Ectodermal cell (in vitro differentiated cells): ENCODE data around the gene USP46.

Experiments used
- H3K27ac ChIP-seq: 2 replicates; pipeline ENCODE4 v1.7.0; 2013; ENCODE audit warnings: mild to moderate bottlenecking, low read depth, low read length; ENCODE audit not compliant: insufficient read depth, poor library complexity, severe bottlenecking
- H3K27me3 ChIP-seq: 2 replicates; pipeline ENCODE4 v1.7.0; 2013; ENCODE audit warnings: mild to moderate bottlenecking, low read length; ENCODE audit not compliant: insufficient read depth, control insufficient read depth, poor library complexity, severe bottlenecking
- H3K36me3 ChIP-seq: one replicate; pipeline ENCODE4 v1.7.0; 2013; ENCODE audit warnings: low read length; ENCODE audit not compliant: control insufficient read depth, insufficient read depth
- H3K4me1 ChIP-seq: one replicate; pipeline ENCODE4 v1.7.0; 2013; ENCODE audit warnings: low read length; ENCODE audit not compliant: control insufficient read depth, insufficient read depth
- H3K4me3 ChIP-seq: 2 replicates; pipeline ENCODE4 v1.7.0; 2013; ENCODE audit warnings: low read depth, low read length, control low read depth; ENCODE audit not compliant: insufficient read depth
- H3K9me3 ChIP-seq: 2 replicates; pipeline ENCODE4 v1.7.0; 2013; ENCODE audit warnings: mild to moderate bottlenecking, low read length, moderate library complexity; ENCODE audit not compliant: control insufficient read depth
- WGBS, 2 experiments: methylation state at CpG; one replicate each; pipeline ENCODE4 v1.1.7; 2013; ENCODE audit warnings: missing lambda C conversion rate in 2 of 2; 5-methylcytosine and 5-hydroxymethylcytosine counted together

USP46 gene

DNA sequence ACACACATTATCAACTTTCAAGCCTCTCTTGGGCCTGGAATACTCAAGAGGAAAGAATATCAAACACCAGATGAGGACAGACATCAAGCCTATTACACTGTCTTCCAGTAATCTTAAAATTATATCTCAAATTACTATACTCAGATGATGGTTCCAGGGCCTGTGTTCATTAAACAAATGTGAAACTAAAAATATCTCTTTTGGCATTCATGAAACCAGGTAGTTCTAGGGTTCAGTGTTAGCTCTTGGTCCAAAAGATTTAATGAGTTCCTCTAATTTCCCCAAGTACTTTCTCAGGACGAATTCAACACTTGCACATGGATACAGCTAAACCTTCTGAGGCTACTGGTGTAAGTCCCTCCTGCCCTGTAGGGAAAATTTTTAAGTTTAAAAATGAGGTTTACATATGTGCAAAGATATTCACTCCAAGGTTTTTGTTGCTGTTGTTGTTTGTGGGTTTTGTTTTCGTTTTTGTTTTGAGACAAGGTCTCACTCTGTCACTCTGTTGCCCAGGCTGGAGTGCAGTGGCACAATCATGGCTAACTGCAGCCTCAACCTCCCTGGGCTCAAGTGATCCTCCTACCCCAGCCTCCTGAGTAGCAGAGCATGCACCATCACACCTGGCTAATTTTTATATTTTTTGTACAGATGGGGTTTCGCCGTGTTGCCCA lies 79.4 kb downstream of the USP46 start:
- Histone ChIP-seq H3K4me3 (no peak overlapping the region), H3K27me3 (no peaks in the 10 kb centered on the region), H3K36me3 (no peaks in the 10 kb centered on the region), H3K4me1 (no peaks in the 10 kb centered on the region), H3K9me3 (no peaks in the 10 kb centered on the region), H3K27ac (no peak overlapping the region)
- WGBS, 2 experiments, result 90 to 94% methylated on average over 4 of the region's 4 CpGs

DNA sequence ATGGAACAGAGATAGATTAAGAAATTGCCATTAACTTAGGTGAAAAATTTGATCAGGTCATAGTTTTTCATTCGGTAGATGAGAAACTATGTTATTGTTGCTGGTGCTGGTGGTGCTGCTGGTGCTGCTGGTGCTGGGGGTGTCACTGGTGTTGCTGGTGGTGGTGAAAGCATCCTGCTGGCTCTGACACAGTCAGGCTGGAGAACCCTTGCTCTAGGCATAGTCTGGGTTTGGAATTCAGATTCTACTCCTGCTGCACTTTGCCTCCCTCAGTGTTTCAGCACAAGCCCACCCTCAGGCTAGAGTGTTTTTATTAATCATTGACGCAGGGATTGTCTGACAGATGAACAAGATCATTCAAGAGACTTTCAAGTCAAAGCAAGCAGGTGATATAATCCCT lies 80.2 kb downstream of the USP46 start:
- Histone ChIP-seq H3K4me3 (no peak overlapping the region), H3K27me3 (no peaks in the 10 kb centered on the region), H3K9me3 (no peaks in the 10 kb centered on the region), H3K4me1 (no peaks in the 10 kb centered on the region), H3K36me3 (no peaks in the 10 kb centered on the region), H3K27ac (no peak overlapping the region)
- 93 to 96% methylated on average over 2 of the region's 2 CpGs for WGBS, 2 experiments

DNA sequence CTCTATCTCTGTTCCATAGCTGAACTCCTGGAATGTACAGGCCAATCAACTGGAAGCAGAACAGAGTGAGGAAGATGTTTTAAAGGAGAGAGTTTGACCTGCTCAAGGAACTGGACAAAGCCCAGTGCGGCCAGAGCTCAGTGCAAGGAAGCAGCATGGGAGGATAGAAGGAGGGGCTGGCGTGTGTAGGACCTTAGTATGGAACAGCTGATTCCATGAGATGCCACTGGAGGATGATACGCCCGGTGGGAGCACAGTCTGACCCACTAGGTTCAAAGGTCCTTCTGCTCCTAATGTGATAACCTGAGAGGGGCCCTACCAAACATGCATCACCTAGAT lies 81.5 kb downstream of the USP46 start:
- H3K36me3 ChIP-seq, result no peaks in the 10 kb centered on the region
- WGBS, 2 experiments, result 96% methylated on average over 4 of the region's 4 CpGs

DNA sequence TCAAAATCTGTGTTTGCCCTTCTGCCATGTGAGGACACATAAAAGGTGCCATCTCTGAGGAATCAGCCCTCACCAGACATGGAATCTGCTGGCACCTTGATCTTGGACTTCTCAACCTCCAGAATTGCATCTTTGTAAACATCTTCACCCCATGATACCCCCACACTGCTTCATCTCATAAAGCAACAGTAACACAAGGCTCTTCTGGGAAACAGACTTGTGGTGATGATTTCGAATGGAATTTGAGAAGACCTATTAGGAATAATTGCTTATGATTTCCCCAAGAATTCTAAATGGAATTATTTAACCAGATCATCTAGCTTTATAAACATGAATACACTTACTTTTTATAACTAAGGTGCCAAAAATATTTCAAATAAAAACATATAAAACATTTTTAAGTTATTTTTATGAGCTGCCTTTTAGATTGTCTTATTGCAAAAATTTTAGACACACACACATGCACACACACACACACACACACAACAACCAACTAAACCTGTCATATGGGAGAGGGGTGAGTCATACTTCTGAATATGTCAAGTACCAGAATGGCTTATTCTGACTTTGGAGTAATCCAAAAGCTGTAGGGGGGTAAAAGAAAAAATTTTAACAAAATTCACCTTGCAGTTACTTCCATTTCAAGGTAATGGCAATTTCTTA lies 82.0 kb downstream of the USP46 start:
- no peaks in the 10 kb centered on the region for H3K9me3 ChIP-seq
- no peaks in the 10 kb centered on the region for H3K4me1 ChIP-seq
- WGBS, 2 experiments, result 88% methylated on average over 1 of the region's 1 CpG; no CpG with 5 or more reads in 1 of the 2 experiments
- no peak overlapping the region for H3K27ac ChIP-seq
- H3K36me3 ChIP-seq, result no peaks in the 10 kb centered on the region
- no peaks in the 10 kb centered on the region for H3K27me3 ChIP-seq
- H3K4me3 ChIP-seq, result no peak overlapping the region

More for the DNA sequence above, 81.5 kb downstream of the USP46 start:
- Histone ChIP-seq H3K27me3 (no peaks in the 10 kb centered on the region), H3K27ac (no peak overlapping the region), H3K9me3 (no peaks in the 10 kb centered on the region), H3K4me1 (no peaks in the 10 kb centered on the region), H3K4me3 (no peak overlapping the region)

- Histone ChIP-seq H3K4me3 (no peak overlapping the region), H3K27ac (no peak overlapping the region), H3K9me3 (no peaks in the 10 kb centered on the region), H3K27me3 (no peaks in the 10 kb centered on the region), H3K36me3 (no peaks in the 10 kb centered on the region), H3K4me1 (no peaks in the 10 kb centered on the region)
- 91 to 95% methylated on average over 7 of the region's 7 CpGs for WGBS, 2 experiments
Observed at GRCh38 chr4:52576326-52576725, 82.8 kb downstream of the USP46 start.

GRCh38 chr4:52575406-52575805 lies 83.7 kb downstream of the USP46 start:
- no peaks in the 10 kb centered on the region for H3K9me3 ChIP-seq
- H3K27me3 ChIP-seq, result no peaks in the 10 kb centered on the region
- WGBS, 2 experiments, result 86% methylated on average over 1 of the region's 1 CpG; no CpG with 5 or more reads in 1 of the 2 experiments
- H3K4me3 ChIP-seq, result no peak overlapping the region
- no peaks in the 10 kb centered on the region for H3K36me3 ChIP-seq
- no peak overlapping the region for H3K27ac ChIP-seq
- no peaks in the 10 kb centered on the region for H3K4me1 ChIP-seq

GRCh38 chr4:52574036-52574435 lies 85.1 kb downstream of the USP46 start:
- no peak overlapping the region for H3K27ac ChIP-seq
- no peaks in the 10 kb centered on the region for H3K27me3 ChIP-seq
- WGBS, 2 experiments, result 95 to 97% methylated on average over 5 of the region's 5 CpGs

DNA sequence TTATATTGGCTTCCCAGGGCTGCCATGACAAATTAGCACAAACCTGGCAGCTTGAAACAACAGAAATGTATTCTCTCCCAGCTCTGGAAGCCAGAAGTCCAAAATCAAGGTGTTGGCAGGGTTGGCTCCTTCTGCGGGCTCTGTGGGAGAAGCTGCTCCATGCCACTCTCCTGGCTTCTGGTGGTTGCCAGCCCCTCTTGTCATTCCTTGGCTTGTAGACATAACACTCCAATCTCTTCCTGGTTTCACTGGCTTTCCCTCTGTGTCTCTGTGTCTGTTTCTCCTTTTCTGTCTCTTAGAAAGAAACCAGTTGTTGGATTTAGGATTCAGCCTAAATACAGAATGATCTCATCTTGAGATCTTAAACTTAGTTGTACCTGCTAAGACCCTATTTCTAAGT lies 85.5 kb downstream of the USP46 start:
- Histone ChIP-seq H3K27ac (no peak overlapping the region), H3K4me1 (no peaks in the 10 kb centered on the region), H3K27me3 (no peaks in the 10 kb centered on the region), H3K4me3 (no peak overlapping the region), H3K9me3 (no peaks in the 10 kb centered on the region), H3K36me3 (no peaks in the 10 kb centered on the region)
- WGBS, 2 experiments, result 94% methylated on average over 1 of the region's 1 CpG

More at GRCh38 chr4:52574036-52574435, 85.1 kb downstream of the USP46 start:
- H3K36me3 ChIP-seq, result no peaks in the 10 kb centered on the region
- H3K9me3 ChIP-seq, result no peaks in the 10 kb centered on the region
- no peaks in the 10 kb centered on the region for H3K4me1 ChIP-seq
- no peak overlapping the region for H3K4me3 ChIP-seq

DNA sequence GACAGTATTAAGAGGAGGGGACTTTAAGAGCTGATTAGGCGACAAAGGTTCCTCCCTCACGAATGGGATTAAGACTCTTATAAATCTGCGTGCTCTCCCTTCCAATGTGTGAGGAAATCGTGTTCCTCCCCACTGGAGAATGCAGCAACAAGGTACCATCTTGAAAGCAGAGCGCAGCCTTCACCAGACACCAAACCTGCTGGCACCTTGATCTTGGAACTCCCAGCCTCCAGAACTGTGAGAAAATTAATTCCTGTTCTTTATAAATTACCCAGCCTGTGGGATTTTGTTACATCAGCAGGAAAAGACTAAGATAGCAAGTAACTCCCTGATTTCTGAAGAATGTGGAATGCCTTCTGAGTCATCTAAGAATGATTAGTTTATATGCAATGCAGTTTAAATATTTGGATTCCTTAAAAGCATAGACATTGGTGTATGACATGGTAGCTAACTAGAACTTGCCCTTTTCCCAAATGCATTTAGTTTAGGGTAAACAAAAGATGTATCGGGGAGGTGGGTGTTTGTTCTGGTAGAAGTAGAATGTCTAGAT lies 86.1 kb downstream of the USP46 start:
- no peaks in the 10 kb centered on the region for H3K4me1 ChIP-seq
- no peak overlapping the region for H3K4me3 ChIP-seq
- H3K27me3 ChIP-seq, result no peaks in the 10 kb centered on the region
- H3K36me3 ChIP-seq, result no peaks in the 10 kb centered on the region
- no peak overlapping the region for H3K27ac ChIP-seq
- 93 to 96% methylated on average over 6 of the region's 6 CpGs for WGBS, 2 experiments
- no peaks in the 10 kb centered on the region for H3K9me3 ChIP-seq

GRCh38 chr4:52568351-52568750 lies 90.8 kb downstream of the USP46 start:
- no peaks in the 10 kb centered on the region for H3K27me3 ChIP-seq
- WGBS, 2 experiments, result 69 to 81% methylated on average over 3 of the region's 3 CpGs
- H3K27ac ChIP-seq, result no peak overlapping the region

More at GRCh38 chr4:52568351-52568750, 90.8 kb downstream of the USP46 start:
- Histone ChIP-seq H3K36me3 (no peaks in the 10 kb centered on the region), H3K4me1 (no peaks in the 10 kb centered on the region), H3K4me3 (no peak overlapping the region), H3K9me3 (no peaks in the 10 kb centered on the region)
